ENCODE measurements around the gene PTPRD. TPM values are rescaled to one million over a fixed set of nuclear protein-coding genes. Genes with fewer than 3 reads are reported as not detected.

Gene PTPRD
- total RNA-seq, 1 experiment from 2014 or later, result 69.6 TPM

- ATAC-seq, result no peak
- H3K4me1 Mint-ChIP-seq, result peaks cover 10% of the 10 kb centered on the region
- DNase-seq (ENCODE audit: low spot score), result no peak
- H3K27ac Mint-ChIP-seq, result no peak overlapping the region
- H3K9me3 Mint-ChIP-seq, result no peaks in the 10 kb centered on the region
- POLR2A ChIA-PET, result no interaction called here
- CTCF ChIA-PET, result no interaction called here
- H3K4me3 Mint-ChIP-seq, result no peak overlapping the region
- TF ChIP-seq KAT7 (CRISPR knock-in tag; IDR thresholded peaks at IDR 0.05; ENCODE audit: borderline replicate concordance) (no peak), NR2C2 (CRISPR knock-in tag; IDR thresholded peaks at IDR 0.05) (no peak), ZMAT4 (CRISPR knock-in tag; IDR thresholded peaks at IDR 0.05) (no peak), NFATC4 (CRISPR knock-in tag; IDR thresholded peaks at IDR 0.05) (no peak), GTF2I (CRISPR knock-in tag; conservative IDR thresholded peaks at IDR 0.05) (no peak), ESRRA (CRISPR knock-in tag; IDR thresholded peaks at IDR 0.05; ENCODE audit: borderline replicate concordance) (no peak), ZNF121 (CRISPR knock-in tag; IDR thresholded peaks at IDR 0.05) (no peak), PRRX2 (CRISPR knock-in tag; IDR thresholded peaks at IDR 0.05) (no peak), PREB (CRISPR knock-in tag; IDR thresholded peaks at IDR 0.05; ENCODE audit: borderline replicate concordance) (no peak), GABPB1 (CRISPR knock-in tag; IDR thresholded peaks at IDR 0.05) (no peak), NR1H2 (CRISPR knock-in tag; IDR thresholded peaks at IDR 0.05) (no peak), ZNF263 (CRISPR knock-in tag; IDR thresholded peaks at IDR 0.05; ENCODE audit: low read depth) (no peak), ZNF138 (CRISPR knock-in tag; conservative IDR thresholded peaks at IDR 0.05) (no peak), ATF2 (CRISPR knock-in tag; IDR thresholded peaks at IDR 0.05; ENCODE audit: borderline replicate concordance, low read depth) (no peak), ATF6 (CRISPR knock-in tag; IDR thresholded peaks at IDR 0.05) (no peak), FOXK1 (CRISPR knock-in tag; IDR thresholded peaks at IDR 0.05) (no peak), IRF1 (CRISPR knock-in tag; IDR thresholded peaks at IDR 0.05) (no peak), E2F5 (CRISPR knock-in tag; IDR thresholded peaks at IDR 0.05) (no peak)
- TF ChIP-seq, protein P1, sequence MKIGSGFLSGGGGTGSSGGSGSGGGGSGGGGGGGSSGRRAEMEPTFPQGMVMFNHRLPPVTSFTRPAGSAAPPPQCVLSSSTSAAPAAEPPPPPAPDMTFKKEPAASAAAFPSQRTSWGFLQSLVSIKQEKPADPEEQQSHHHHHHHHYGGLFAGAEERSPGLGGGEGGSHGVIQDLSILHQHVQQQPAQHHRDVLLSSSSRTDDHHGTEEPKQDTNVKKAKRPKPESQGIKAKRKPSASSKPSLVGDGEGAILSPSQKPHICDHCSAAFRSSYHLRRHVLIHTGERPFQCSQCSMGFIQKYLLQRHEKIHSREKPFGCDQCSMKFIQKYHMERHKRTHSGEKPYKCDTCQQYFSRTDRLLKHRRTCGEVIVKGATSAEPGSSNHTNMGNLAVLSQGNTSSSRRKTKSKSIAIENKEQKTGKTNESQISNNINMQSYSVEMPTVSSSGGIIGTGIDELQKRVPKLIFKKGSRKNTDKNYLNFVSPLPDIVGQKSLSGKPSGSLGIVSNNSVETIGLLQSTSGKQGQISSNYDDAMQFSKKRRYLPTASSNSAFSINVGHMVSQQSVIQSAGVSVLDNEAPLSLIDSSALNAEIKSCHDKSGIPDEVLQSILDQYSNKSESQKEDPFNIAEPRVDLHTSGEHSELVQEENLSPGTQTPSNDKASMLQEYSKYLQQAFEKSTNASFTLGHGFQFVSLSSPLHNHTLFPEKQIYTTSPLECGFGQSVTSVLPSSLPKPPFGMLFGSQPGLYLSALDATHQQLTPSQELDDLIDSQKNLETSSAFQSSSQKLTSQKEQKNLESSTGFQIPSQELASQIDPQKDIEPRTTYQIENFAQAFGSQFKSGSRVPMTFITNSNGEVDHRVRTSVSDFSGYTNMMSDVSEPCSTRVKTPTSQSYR (CRISPR knock-in tag; IDR thresholded peaks at IDR 0.05), result no peak
- TF ChIP-seq, protein P2, sequence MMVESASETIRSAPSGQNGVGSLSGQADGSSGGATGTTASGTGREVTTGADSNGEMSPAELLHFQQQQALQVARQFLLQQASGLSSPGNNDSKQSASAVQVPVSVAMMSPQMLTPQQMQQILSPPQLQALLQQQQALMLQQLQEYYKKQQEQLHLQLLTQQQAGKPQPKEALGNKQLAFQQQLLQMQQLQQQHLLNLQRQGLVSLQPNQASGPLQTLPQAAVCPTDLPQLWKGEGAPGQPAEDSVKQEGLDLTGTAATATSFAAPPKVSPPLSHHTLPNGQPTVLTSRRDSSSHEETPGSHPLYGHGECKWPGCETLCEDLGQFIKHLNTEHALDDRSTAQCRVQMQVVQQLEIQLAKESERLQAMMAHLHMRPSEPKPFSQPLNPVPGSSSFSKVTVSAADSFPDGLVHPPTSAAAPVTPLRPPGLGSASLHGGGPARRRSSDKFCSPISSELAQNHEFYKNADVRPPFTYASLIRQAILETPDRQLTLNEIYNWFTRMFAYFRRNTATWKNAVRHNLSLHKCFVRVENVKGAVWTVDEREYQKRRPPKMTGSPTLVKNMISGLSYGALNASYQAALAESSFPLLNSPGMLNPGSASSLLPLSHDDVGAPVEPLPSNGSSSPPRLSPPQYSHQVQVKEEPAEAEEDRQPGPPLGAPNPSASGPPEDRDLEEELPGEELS (CRISPR knock-in tag; IDR thresholded peaks at IDR 0.05), result no peak
- no peaks in the 10 kb centered on the region for H3K27me3 Mint-ChIP-seq (ENCODE audit: low read depth)
- H3K36me3 Mint-ChIP-seq, result no peaks in the 10 kb centered on the region
Measured at GRCh38 chr9:8890695-8891094, 1722.1 kb downstream of the PTPRD start.
